GM18867 (cell line): ENCODE data around the gene SUMF1.

Source experiments
- ATAC-seq: cut with Tn5 transposase; IDR thresholded peaks from one replicate; pipeline ENCODE4 v1.9.1; 2021; ENCODE audit warnings: mild to moderate bottlenecking, moderate library complexity; ENCODE audit not compliant: unreplicated experiment

Gene SUMF1

GRCh38 chr3:4466741-4467521, at the start of gene SUMF1:
SUMF1 (minus strand) TSS chr3:4467269; CDS start chr3:4467245, 24 bp downstream.
- ATAC-seq, result peak; percentile 100

- no peak for ATAC-seq
Measured at GRCh38 chr3:4515916-4516579, 49.0 kb upstream of the SUMF1 start.

DNA sequence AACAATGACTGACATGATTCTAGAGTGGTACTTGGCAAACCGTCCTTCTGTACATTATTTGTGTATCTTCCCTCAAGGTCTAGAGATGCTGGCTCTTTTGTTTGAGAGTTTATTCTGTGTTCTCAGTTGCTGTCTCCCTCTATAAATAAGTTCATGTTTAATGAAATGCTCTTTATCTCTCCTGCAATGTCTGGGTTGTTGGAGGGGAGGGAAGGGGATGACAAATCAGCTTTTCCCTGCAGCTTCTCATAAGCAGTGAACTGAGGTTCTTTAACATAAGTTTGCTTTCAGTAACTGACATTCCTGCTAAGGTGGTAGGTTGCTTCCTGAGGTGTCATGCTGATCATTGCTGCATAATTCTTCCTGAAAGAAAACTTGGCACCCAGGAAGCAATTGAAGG, 47.8 kb upstream of the SUMF1 start:
- ATAC-seq, result no peak

- no peak for ATAC-seq
Measured at GRCh38 chr3:4514321-4514720, 47.3 kb upstream of the SUMF1 start.

GRCh38 chr3:4512895-4513616, 46.0 kb upstream of the SUMF1 start:
- no peak for ATAC-seq

DNA sequence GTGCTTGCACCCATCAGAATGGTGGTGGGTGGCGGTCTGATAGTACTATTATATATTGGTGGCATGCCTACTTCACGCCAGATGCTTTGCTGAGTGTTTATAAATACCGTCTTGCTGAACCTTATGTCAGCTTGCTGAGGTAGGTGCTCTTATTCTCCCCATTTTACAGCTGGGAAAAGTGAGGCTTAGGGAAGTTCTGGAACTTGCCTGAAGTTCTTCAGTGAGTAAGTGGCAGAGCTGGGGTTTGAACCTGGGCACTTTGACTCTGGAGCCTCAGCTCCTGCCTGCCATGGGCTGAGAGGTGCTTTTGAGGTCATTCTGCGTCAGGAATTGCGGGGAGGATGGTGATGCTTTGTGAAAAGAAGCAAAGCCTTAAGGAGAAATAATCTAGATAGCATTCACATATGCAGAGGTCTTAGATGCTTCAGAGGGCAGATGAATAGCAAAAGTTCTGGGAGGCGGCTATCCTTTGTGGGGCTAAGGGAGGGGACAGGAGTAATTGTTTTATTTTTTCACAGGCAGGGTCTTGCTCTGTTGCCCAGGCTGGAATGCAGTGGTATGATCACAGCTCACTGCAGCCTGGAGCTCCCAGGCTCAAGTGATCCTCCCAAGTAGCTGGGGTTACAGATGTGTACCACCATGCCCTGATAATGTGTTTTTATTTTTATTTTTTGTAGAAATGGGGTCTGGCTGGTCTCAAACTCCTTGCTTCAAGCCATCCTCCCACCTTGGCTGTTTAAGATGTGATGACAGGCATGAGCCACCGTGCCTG, 44.6 kb upstream of the SUMF1 start:
- no peak for ATAC-seq

GRCh38 chr3:4509983-4510755, 43.1 kb upstream of the SUMF1 start:
- no peak for ATAC-seq

- no peak for ATAC-seq
Measured at GRCh38 chr3:4509043-4509442, 42.0 kb upstream of the SUMF1 start.

GRCh38 chr3:4508048-4508981, 41.2 kb upstream of the SUMF1 start:
- ATAC-seq, result peak; percentile 78

GRCh38 chr3:4507024-4507596, 40.0 kb upstream of the SUMF1 start:
- ATAC-seq, result peak; percentile 38

GRCh38 chr3:4506559-4507023, 39.5 kb upstream of the SUMF1 start:
- ATAC-seq, result no peak

DNA sequence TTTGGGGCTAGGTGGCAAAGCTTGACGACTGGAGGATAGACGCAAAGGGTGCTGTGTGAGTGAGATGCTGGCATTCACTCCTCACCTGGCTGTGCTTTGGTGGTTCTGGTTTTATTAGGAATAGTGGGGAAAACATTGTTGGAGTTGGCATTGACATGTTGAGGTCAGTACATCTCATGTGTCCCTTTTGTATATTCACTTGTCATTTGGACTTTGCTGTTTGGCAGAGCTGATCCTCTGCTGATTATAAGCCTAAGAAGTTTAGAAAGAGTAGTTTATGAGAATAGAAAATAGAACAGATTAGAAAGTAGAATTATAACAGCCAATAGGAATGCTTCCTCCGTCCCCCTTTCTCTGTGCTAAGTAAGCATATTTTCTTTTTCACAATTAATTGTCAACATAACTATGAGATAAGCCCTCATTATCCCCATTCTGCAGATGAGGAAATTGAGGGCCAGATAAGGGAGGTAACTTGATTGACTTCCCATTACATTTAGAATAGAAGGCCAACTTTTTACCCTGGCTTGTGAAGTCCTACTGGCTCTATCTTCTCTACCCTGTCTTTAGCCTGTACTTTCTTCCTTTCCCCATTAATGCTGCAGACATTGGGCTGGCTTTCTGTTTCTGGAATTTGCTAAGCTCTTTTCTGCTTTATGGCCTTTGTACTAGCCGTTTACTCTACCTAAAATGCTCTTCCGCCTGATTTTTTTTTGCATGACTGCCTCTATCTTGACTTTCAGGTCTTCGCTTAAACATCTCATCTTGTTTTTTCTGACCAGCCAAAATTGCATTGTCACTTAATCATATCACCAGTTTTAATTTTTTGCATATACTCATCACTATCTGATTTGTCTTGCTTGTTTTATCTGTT, 38.9 kb upstream of the SUMF1 start:
- ATAC-seq, result no peak

DNA sequence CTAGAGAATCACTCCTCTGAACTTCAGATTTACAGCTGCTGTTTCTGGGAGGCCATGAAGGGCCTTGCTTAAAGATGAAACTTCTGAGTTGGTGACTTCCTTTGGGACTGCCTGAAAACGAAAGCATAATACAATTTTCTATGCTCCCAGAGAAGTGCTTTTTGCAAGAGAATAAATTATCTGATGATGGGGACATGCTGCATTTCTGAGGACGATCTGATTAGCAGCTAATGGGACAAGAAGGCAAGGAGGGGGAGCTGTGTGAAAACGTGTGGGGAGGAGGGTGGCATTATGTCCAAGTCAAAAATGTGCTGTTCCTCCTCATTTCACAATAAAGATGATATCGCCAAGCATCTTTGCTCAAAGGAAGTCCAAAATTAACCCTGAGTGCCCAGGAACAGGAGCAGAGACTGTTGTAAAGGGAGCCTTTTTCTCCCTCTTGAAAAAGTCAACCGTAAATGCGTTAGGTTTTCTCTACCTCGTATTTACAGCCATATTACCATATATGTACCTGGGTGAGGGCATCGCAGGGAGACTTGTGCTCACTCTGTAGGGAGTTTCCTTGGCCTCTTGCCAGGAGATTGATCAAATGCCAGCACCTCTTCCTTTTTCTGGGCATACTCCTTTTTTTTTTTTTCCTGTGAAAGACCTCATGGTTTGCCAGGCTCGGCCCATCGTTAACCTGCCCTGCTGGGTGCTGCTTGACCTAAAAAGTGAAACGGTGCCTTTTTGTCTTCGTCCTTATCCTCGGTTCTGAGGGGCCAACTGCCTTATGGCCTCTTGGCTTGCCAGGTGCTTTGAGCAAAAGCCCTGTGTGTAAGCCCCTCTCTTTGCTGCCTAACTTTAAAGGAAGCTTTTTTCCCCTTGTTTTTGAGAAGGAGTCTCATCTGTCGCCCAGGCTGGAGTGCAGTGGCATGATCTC, 37.5 kb upstream of the SUMF1 start:
- ATAC-seq, result no peak

- ATAC-seq, result peak; percentile 39
Measured at GRCh38 chr3:4503050-4503449, 36.0 kb upstream of the SUMF1 start.

- ATAC-seq, result no peak
Measured at GRCh38 chr3:4501927-4502326, 34.9 kb upstream of the SUMF1 start.

- ATAC-seq, result no peak
Measured at GRCh38 chr3:4501437-4501836, 34.4 kb upstream of the SUMF1 start.

- no peak for ATAC-seq
Measured at GRCh38 chr3:4498446-4498845, 31.4 kb upstream of the SUMF1 start.
